Measurements from ENCODE around the gene TMEM170A. TPM values are rescaled to one million over a fixed set of nuclear protein-coding genes. Genes with fewer than 3 reads are reported as not detected.
A peak's percentile ranks its signal among the peaks of the same experiment; 100 is the strongest.
"Not testable (repeated sequence)": the region's sequence is repeated elsewhere in the genome, so short reads cannot be mapped to it uniquely, and the experiment has no call there.

Gene TMEM170A
- total RNA-seq, result 25.7 TPM

- peak; percentile 100 for DNase-seq (ENCODE audit: low spot score)
Measured at GRCh38 chr16:75464122-75464918, at the start of gene TMEM170A. Gene TMEM170A, minus strand, starts transcription at chr16:75464689. Its CDS starts 89 bp downstream, at chr16:75464600.

GRCh38 chr16:75506574-75506973 is 42.1 kb upstream of the TMEM170A start:
- DNase-seq (ENCODE audit: low spot score), result no peak

GRCh38 chr16:75506107-75506506 is 41.6 kb upstream of the TMEM170A start:
- no peak for DNase-seq (ENCODE audit: low spot score)

GRCh38 chr16:75503801-75504200 is 39.3 kb upstream of the TMEM170A start:
- DNase-seq (ENCODE audit: low spot score), result no peak

GRCh38 chr16:75502916-75503605 is 38.6 kb upstream of the TMEM170A start:
- DNase-seq (ENCODE audit: low spot score), result no peak

GRCh38 chr16:75501820-75502219 is 37.3 kb upstream of the TMEM170A start:
- DNase-seq (ENCODE audit: low spot score), result not testable (repeated sequence)

GRCh38 chr16:75501359-75501758 is 36.9 kb upstream of the TMEM170A start:
- no peak for DNase-seq (ENCODE audit: low spot score)

- not testable (repeated sequence) for DNase-seq (ENCODE audit: low spot score)
Measured at GRCh38 chr16:75498605-75499322, 34.3 kb upstream of the TMEM170A start.

GRCh38 chr16:75497558-75497957 is 33.1 kb upstream of the TMEM170A start:
- no peak for DNase-seq (ENCODE audit: low spot score)

- no peak for DNase-seq (ENCODE audit: low spot score)
Measured at GRCh38 chr16:75495076-75495674, 30.7 kb upstream of the TMEM170A start, which contains the start of gene CHST6. Gene CHST6, minus strand, starts transcription at chr16:75495441. Its CDS starts 15,613 bp downstream, at chr16:75479828.

- DNase-seq (ENCODE audit: low spot score), result no peak
Measured at GRCh38 chr16:75494661-75495075, 30.2 kb upstream of the TMEM170A start.

- no peak for DNase-seq (ENCODE audit: low spot score)
Measured at GRCh38 chr16:75494184-75494583, 29.7 kb upstream of the TMEM170A start.

- DNase-seq (ENCODE audit: low spot score), result no peak
Measured at GRCh38 chr16:75491876-75492275, 27.4 kb upstream of the TMEM170A start.

- no peak for DNase-seq (ENCODE audit: low spot score)
Measured at GRCh38 chr16:75488322-75488721, 23.8 kb upstream of the TMEM170A start.

- DNase-seq (ENCODE audit: low spot score), result no peak
Measured at GRCh38 chr16:75486676-75487313, 22.3 kb upstream of the TMEM170A start.

- DNase-seq (ENCODE audit: low spot score), result peak; percentile 88
Measured at GRCh38 chr16:75486014-75486675, 21.7 kb upstream of the TMEM170A start.

- DNase-seq (ENCODE audit: low spot score), result no peak
Measured at GRCh38 chr16:75485230-75486013, 20.9 kb upstream of the TMEM170A start.

GRCh38 chr16:75483222-75483621 is 18.7 kb upstream of the TMEM170A start:
- DNase-seq (ENCODE audit: low spot score), result no peak

- DNase-seq (ENCODE audit: low spot score), result no peak
Measured at GRCh38 chr16:75482434-75483205, 18.1 kb upstream of the TMEM170A start.
